ENCODE results near the gene RBM10.
"Not testable (repeated sequence)": the region's sequence is repeated elsewhere in the genome, so short reads cannot be mapped to it uniquely, and the experiment has no call there.

DNA sequence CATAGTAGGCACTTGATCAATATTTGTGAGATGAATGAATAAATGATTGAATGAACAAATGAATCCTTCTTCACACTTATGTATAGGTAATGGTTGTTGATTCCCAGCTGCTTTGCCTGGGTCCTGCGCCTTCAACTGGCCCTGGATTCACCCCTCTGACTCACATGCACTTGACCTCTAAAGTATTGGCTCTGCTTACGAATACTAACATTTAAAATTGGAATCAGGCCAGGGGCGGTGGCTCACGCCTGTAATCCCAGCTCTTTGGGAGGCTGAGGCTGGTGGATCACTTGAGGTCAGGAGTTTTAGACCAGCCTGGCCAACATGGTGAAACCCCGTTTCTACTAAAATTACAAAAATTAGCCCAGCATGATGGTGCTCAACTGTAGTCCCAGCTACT is 9.4 kb upstream of the RBM10 start:
- TF ChIP-seq, protein P1, sequence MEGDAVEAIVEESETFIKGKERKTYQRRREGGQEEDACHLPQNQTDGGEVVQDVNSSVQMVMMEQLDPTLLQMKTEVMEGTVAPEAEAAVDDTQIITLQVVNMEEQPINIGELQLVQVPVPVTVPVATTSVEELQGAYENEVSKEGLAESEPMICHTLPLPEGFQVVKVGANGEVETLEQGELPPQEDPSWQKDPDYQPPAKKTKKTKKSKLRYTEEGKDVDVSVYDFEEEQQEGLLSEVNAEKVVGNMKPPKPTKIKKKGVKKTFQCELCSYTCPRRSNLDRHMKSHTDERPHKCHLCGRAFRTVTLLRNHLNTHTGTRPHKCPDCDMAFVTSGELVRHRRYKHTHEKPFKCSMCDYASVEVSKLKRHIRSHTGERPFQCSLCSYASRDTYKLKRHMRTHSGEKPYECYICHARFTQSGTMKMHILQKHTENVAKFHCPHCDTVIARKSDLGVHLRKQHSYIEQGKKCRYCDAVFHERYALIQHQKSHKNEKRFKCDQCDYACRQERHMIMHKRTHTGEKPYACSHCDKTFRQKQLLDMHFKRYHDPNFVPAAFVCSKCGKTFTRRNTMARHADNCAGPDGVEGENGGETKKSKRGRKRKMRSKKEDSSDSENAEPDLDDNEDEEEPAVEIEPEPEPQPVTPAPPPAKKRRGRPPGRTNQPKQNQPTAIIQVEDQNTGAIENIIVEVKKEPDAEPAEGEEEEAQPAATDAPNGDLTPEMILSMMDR (IDR thresholded peaks at IDR 0.05; ENCODE audit: insufficient read depth, low read depth, low read length) = not testable (repeated sequence)
- TF ChIP-seq EZH2 (IDR thresholded peaks at IDR 0.05; ENCODE audit: insufficient read depth, low read length) = not testable (repeated sequence)

Measured in astrocyte (in vitro differentiated cells and primary cell).